ENCODE results near the gene KRABD2.

DNA sequence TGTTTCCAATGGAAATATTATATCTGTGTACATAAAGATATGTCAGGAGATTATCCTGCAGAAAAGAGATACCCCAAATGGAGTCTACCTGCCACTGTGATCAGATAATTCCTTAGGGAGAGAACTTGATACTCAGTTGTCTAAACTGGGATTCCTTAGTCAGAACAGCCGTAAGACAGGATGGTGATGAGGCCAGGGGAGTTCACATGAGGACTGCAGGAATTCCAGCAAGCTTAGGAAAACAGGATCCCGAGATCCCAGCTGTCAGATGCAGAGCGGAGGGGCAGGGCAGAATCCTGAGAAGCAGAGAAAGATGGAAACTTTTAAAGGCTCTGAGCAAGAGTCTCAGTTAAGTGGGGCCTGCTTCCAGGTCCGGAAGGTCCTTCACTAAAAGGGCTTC is 4.7 kb downstream of the KRABD2 start:
- TF ChIP-seq CTCF (optimal IDR thresholded peaks at IDR 0.05 in 1 of 3, IDR thresholded peaks at IDR 0.05 in 1 of 3, conservative IDR thresholded peaks at IDR 0.05 in 1 of 3; ENCODE audit: extremely low read depth in 1 of 3, insufficient read depth in 2 of 3, low read length in 3 of 3), result no peak
- TF ChIP-seq EZH2 (IDR thresholded peaks at IDR 0.05; ENCODE audit: low read length), result no peak
